Measurements from ENCODE around the gene ITPRIP. TPM values are rescaled to one million over a fixed set of nuclear protein-coding genes. Genes with fewer than 3 reads are reported as not detected.

The ITPRIP gene
- polyA plus RNA-seq, 1 donor (not counting 4 experiments of a cell fraction or from before 2014, with no cell fraction given) = 12.1 TPM

DNA sequence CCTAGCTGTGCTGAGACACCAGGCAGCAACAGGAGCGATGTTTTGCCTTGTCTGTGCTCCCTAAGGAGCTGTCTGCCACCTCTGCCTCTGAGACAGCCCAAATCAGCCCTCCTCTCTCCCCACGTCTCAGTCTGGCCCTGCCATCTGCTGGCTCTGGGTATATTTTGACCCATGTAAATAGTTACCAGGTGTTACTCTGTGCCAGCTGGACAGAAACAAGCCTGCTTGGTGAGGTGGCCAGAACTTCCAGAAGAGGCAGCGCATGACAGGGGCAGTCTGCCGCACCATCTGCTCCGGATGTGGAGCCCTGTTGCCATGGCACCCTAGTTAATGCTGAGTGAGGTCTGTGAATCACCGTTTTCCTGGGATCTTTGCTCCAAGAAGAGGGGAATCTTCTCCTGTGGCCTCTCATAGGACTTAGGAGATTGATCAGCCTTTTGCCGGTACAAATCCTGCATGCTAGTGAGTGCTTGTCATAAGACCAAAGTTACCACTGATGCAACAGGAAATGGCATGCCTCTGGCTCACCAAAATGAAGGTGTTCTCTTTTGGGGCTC lies 37.5 kb downstream of the ITPRIP start:
- Histone ChIP-seq H3K79me2 (ENCODE audit: control insufficient read depth, insufficient read depth, low read length) (no peaks in the 10 kb centered on the region), H3K4me2 (ENCODE audit: control insufficient read depth, extremely low read depth, insufficient read depth, low read depth, low read length) (no peak overlapping the region), H3K27ac (ENCODE audit: control insufficient read depth, insufficient read depth, low read length) (no peak overlapping the region), H3K36me3 (ENCODE audit: control insufficient read depth in 2 of 2, extremely low read depth in 1 of 2, insufficient read depth in 2 of 2, low read length in 2 of 2) (peaks cover 2 to 7% of the 10 kb centered on the region in 2 experiments), H4K20me1 (ENCODE audit: control insufficient read depth, extremely low read depth, insufficient read depth, low read length) (no peaks in the 10 kb centered on the region), H3K27me3 (ENCODE audit: control insufficient read depth, extremely low read depth, insufficient read depth, low read length) (no peaks in the 10 kb centered on the region), H2AFZ (ENCODE audit: control insufficient read depth, low read length) (no peak overlapping the region), H3K4me1 (ENCODE audit: control insufficient read depth, extremely low read depth, insufficient read depth, low read length) (peaks cover 12% of the 10 kb centered on the region), H3K4me3 (ENCODE audit: control insufficient read depth in 2 of 3, extremely low read depth in 1 of 3, insufficient read depth in 2 of 3, low read depth in 1 of 3, low read length in 3 of 3) (no peak overlapping the region), H3K9me1 (ENCODE audit: control insufficient read depth, extremely low read depth, insufficient read depth, low read length) (no peaks in the 10 kb centered on the region), H3K9me3 (ENCODE audit: control insufficient read depth, low read depth, low read length) (no peaks in the 10 kb centered on the region), H3K9ac (ENCODE audit: control insufficient read depth, extremely low read depth, insufficient read depth, low read length) (no peak overlapping the region)
- dilution Hi-C loops (cut with MboI; ENCODE audit: extremely low pct_ligation_motif_present, low sequenced_read_pairs) = no loop called here
- no peak for DNase-seq (ENCODE audit: low read depth, low spot score)
- TF ChIP-seq CTCF (optimal IDR thresholded peaks at IDR 0.05 in 1 of 3, IDR thresholded peaks at IDR 0.05 in 1 of 3, conservative IDR thresholded peaks at IDR 0.05 in 1 of 3; ENCODE audit: extremely low read depth in 1 of 3, insufficient read depth in 2 of 3, low read length in 3 of 3) (peak in 1 of 3 experiments; percentile 4), EZH2 (IDR thresholded peaks at IDR 0.05; ENCODE audit: low read length) (no peak)
- FAIRE-seq = no peak

GRCh38 chr10:104300002-104300735 lies 38.1 kb downstream of the ITPRIP start:
- Histone ChIP-seq H3K27me3 (ENCODE audit: control insufficient read depth, extremely low read depth, insufficient read depth, low read length) (no peaks in the 10 kb centered on the region), H3K9ac (ENCODE audit: control insufficient read depth, extremely low read depth, insufficient read depth, low read length) (no peak overlapping the region), H3K79me2 (ENCODE audit: control insufficient read depth, insufficient read depth, low read length) (no peaks in the 10 kb centered on the region), H3K9me3 (ENCODE audit: control insufficient read depth, low read depth, low read length) (no peaks in the 10 kb centered on the region), H4K20me1 (ENCODE audit: control insufficient read depth, extremely low read depth, insufficient read depth, low read length) (no peaks in the 10 kb centered on the region), H3K9me1 (ENCODE audit: control insufficient read depth, extremely low read depth, insufficient read depth, low read length) (no peaks in the 10 kb centered on the region), H3K36me3 (ENCODE audit: control insufficient read depth in 2 of 2, extremely low read depth in 1 of 2, insufficient read depth in 2 of 2, low read length in 2 of 2) (peaks cover 2 to 7% of the 10 kb centered on the region in 2 experiments), H2AFZ (ENCODE audit: control insufficient read depth, low read length) (no peak overlapping the region), H3K4me3 (ENCODE audit: control insufficient read depth in 2 of 3, extremely low read depth in 1 of 3, insufficient read depth in 2 of 3, low read depth in 1 of 3, low read length in 3 of 3) (no peak overlapping the region), H3K4me1 (ENCODE audit: control insufficient read depth, extremely low read depth, insufficient read depth, low read length) (peaks cover 9% of the 10 kb centered on the region), H3K4me2 (ENCODE audit: control insufficient read depth, extremely low read depth, insufficient read depth, low read depth, low read length) (no peak overlapping the region), H3K27ac (ENCODE audit: control insufficient read depth, insufficient read depth, low read length) (no peak overlapping the region)
- DNase-seq (ENCODE audit: low read depth, low spot score) = no peak
- dilution Hi-C loops (cut with MboI; ENCODE audit: extremely low pct_ligation_motif_present, low sequenced_read_pairs) = no loop called here
- TF ChIP-seq EZH2 (IDR thresholded peaks at IDR 0.05; ENCODE audit: low read length) = no peak
- TF ChIP-seq CTCF (optimal IDR thresholded peaks at IDR 0.05 in 1 of 3, IDR thresholded peaks at IDR 0.05 in 1 of 3, conservative IDR thresholded peaks at IDR 0.05 in 1 of 3; ENCODE audit: extremely low read depth in 1 of 3, insufficient read depth in 2 of 3, low read length in 3 of 3) = no peak
- FAIRE-seq = no peak
